CD4-positive, alpha-beta T cell (primary cell): Measurements from ENCODE around the gene RPS6KA2. TPM values are rescaled to one million over a fixed set of nuclear protein-coding genes. Genes with fewer than 3 reads are reported as not detected.
A peak's percentile ranks its signal among the peaks of the same experiment; 100 is the strongest.

Experiments used
- ATAC-seq: fragments of 200-7000 bp; cut with Tn5 transposase; one replicate; pipeline ENCODE4 v1.10.0; 2022; ENCODE audit warnings: mild to moderate bottlenecking; ENCODE audit not compliant: poor library complexity
- CTCF ChIA-PET: fragments of 350-600 bp; sonication (Branson Sonifier 250); formaldehyde crosslinking; loops from one replicate; lab custom pipeline; 2021; ENCODE audit warnings: antibody characterized with exemption, inconsistent platforms; lab: Charles Lee
- POLR2A ChIA-PET: fragments of 350-600 bp; sonication (Branson Sonifier 250); formaldehyde crosslinking; loops from one replicate; lab custom pipeline; 2021; ENCODE audit warnings: antibody characterized with exemption, inconsistent platforms; lab: Charles Lee
- DNase-seq, 14 experiments: peaks; one replicate each; pipeline ENCODE4 v3.0.0-alpha.2; 2013 to 2020; ENCODE audit warnings: mixed read lengths in 2 of 14
- H3K27ac ChIP-seq, 2 donors: one replicate each; pipeline versions ENCODE4 v1.5.1 to v1.7.0; 2013; ENCODE audit warnings: low read length in 2 of 2, low read depth in 1 of 2, mild to moderate bottlenecking in 1 of 2
- H3K27me3 ChIP-seq, 2 experiments: 1 replicate in 1 of 2; 2 replicates in 1 of 2; pipeline versions ENCODE4 v1.6.1 to v1.7.0; 2013; ENCODE audit warnings: low read length in 2 of 2, control low read depth in 1 of 2, mild to moderate bottlenecking in 1 of 2, moderate library complexity in 1 of 2; ENCODE audit not compliant: insufficient read depth in 2 of 2, control insufficient read depth in 1 of 2
- H3K36me3 ChIP-seq: one replicate; pipeline ENCODE4 v1.6.1; 2013; ENCODE audit warnings: low read length, control low read depth; ENCODE audit not compliant: insufficient read depth
- H3K4me1 ChIP-seq: one replicate; pipeline ENCODE4 v1.6.1; 2013; ENCODE audit warnings: low read length, control low read depth; ENCODE audit not compliant: insufficient read depth
- H3K4me3 ChIP-seq: one replicate; pipeline ENCODE4 v1.5.1; 2013; ENCODE audit warnings: mild to moderate bottlenecking, low read length, moderate library complexity
- H3K9me3 ChIP-seq, 2 experiments: 1 replicate in 1 of 2; 2 replicates in 1 of 2; pipeline versions ENCODE4 v1.6.1 to v1.7.0; 2013; ENCODE audit warnings: low read length in 2 of 2, mild to moderate bottlenecking in 2 of 2, control low read depth in 1 of 2, moderate library complexity in 1 of 2; ENCODE audit not compliant: control insufficient read depth in 1 of 2, insufficient read depth in 1 of 2
- H3K27ac Mint-ChIP-seq: one replicate; pipeline ENCODE4 v1.8.0; 2020; ENCODE audit warnings: mixed read lengths
- H3K27me3 Mint-ChIP-seq: one replicate; pipeline ENCODE4 v1.8.0; 2021; ENCODE audit warnings: mixed read lengths
- H3K36me3 Mint-ChIP-seq: one replicate; pipeline ENCODE4 v1.8.0; 2021; ENCODE audit warnings: low read depth, mixed read lengths
- H3K4me1 Mint-ChIP-seq: one replicate; pipeline ENCODE4 v1.8.0; 2021; ENCODE audit warnings: low read depth, mixed read lengths
- H3K4me3 Mint-ChIP-seq: one replicate; pipeline ENCODE4 v1.8.0; 2020; ENCODE audit warnings: mild to moderate bottlenecking, mixed read lengths
- H3K9me3 Mint-ChIP-seq: one replicate; pipeline ENCODE4 v1.8.0; 2020; ENCODE audit warnings: mixed read lengths
- intact Hi-C, 2 experiments: fragments of 100-400 bp; cut with DNase I in 1 of 2; cut with micrococcal nuclease in 1 of 2; formaldehyde crosslinking; loops; one replicate each; pipeline versions ENCODE4 v1.15.1 to v1.9.0; 2023 to 2025; cut with DNase I, micrococcal nuclease
- total RNA-seq, 174 experiments: library from RNA in 2 of 174; stranded (reverse) in 2 of 174; gene quantifications; one replicate each; pipeline ENCODE4 v1.2.3 and lab custom pipeline; 2021 to 2026
- TF ChIP-seq, protein P1 (sequence below): fragments of 200-600 bp; IDR thresholded peaks from one replicate; pipeline ENCODE4 v1.8.0; 2022; ENCODE audit warnings: antibody characterized with exemption, mild to moderate bottlenecking

RPS6KA2 gene
- total RNA-seq, 2 experiments from 2014 or later: 5.6 to 6.2 TPM

- intact Hi-C loops: no loop called here
- DNase-seq (peak in 3 of 14 experiments; percentile 13 to 48 (median 32)), ATAC-seq (peak; percentile 37)
- Histone ChIP-seq H3K4me1 (peaks cover 4% of the 10 kb centered on the region), H3K27ac (no peak overlapping the region), H3K4me3 (no peak overlapping the region), H3K9me3 (peaks cover 0 to 15% of the 10 kb centered on the region in 2 experiments), H3K36me3 (no peaks in the 10 kb centered on the region), H3K27me3 (peaks cover 20 to 22% of the 10 kb centered on the region in 2 experiments)
- H3K9me3 Mint-ChIP-seq: peaks cover 11% of the 10 kb centered on the region
- ChIA-PET CTCF (no interaction called here), POLR2A (no interaction called here)
- TF ChIP-seq, protein P1, sequence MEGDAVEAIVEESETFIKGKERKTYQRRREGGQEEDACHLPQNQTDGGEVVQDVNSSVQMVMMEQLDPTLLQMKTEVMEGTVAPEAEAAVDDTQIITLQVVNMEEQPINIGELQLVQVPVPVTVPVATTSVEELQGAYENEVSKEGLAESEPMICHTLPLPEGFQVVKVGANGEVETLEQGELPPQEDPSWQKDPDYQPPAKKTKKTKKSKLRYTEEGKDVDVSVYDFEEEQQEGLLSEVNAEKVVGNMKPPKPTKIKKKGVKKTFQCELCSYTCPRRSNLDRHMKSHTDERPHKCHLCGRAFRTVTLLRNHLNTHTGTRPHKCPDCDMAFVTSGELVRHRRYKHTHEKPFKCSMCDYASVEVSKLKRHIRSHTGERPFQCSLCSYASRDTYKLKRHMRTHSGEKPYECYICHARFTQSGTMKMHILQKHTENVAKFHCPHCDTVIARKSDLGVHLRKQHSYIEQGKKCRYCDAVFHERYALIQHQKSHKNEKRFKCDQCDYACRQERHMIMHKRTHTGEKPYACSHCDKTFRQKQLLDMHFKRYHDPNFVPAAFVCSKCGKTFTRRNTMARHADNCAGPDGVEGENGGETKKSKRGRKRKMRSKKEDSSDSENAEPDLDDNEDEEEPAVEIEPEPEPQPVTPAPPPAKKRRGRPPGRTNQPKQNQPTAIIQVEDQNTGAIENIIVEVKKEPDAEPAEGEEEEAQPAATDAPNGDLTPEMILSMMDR: no peak
- peaks cover 40% of the 10 kb centered on the region for H3K27me3 Mint-ChIP-seq
- H3K4me1 Mint-ChIP-seq: peaks cover 12% of the 10 kb centered on the region
- no peaks in the 10 kb centered on the region for H3K36me3 Mint-ChIP-seq
- H3K27ac Mint-ChIP-seq: no peak overlapping the region
- H3K4me3 Mint-ChIP-seq: no peak overlapping the region
Measured at GRCh38 chr6:166640342-166641043, 13.4 kb upstream of the RPS6KA2 start.

- Histone ChIP-seq H3K4me1 (peaks cover 4% of the 10 kb centered on the region), H3K4me3 (no peak overlapping the region), H3K27ac (no peak overlapping the region), H3K27me3 (peaks cover 20 to 22% of the 10 kb centered on the region in 2 experiments), H3K36me3 (no peaks in the 10 kb centered on the region), H3K9me3 (peaks cover 0 to 15% of the 10 kb centered on the region in 2 experiments)
- peaks cover 44% of the 10 kb centered on the region for H3K27me3 Mint-ChIP-seq
- H3K27ac Mint-ChIP-seq: no peak overlapping the region
- TF ChIP-seq, protein P1: no peak
- no peaks in the 10 kb centered on the region for H3K36me3 Mint-ChIP-seq
- peaks cover 11% of the 10 kb centered on the region for H3K9me3 Mint-ChIP-seq
- DNase-seq (no peak), ATAC-seq (no peak)
- ChIA-PET POLR2A (no interaction called here), CTCF (no interaction called here)
- intact Hi-C loops: no loop called here
- no peak overlapping the region for H3K4me3 Mint-ChIP-seq
- peaks cover 12% of the 10 kb centered on the region for H3K4me1 Mint-ChIP-seq
Measured at GRCh38 chr6:166639921-166640320, 12.9 kb upstream of the RPS6KA2 start.

- Mint-ChIP-seq H3K36me3 (no peaks in the 10 kb centered on the region), H3K9me3 (peaks cover 6% of the 10 kb centered on the region), H3K27ac (no peak overlapping the region), H3K27me3 (peaks cover 49% of the 10 kb centered on the region), H3K4me3 (no peak overlapping the region), H3K4me1 (peaks cover 12% of the 10 kb centered on the region)
- ATAC-seq: no peak
- H3K4me3 ChIP-seq: no peak overlapping the region
- DNase-seq: no peak
- ChIA-PET CTCF (no interaction called here), POLR2A (no interaction called here)
- no peak overlapping the region for H3K27ac ChIP-seq
- H3K36me3 ChIP-seq: no peaks in the 10 kb centered on the region
- peaks cover 0 to 9% of the 10 kb centered on the region in 2 experiments for H3K9me3 ChIP-seq
- H3K4me1 ChIP-seq: peaks cover 4% of the 10 kb centered on the region
- TF ChIP-seq, protein P1: no peak
- peaks cover 20 to 22% of the 10 kb centered on the region in 2 experiments for H3K27me3 ChIP-seq
- intact Hi-C loops: no loop called here
Measured at GRCh38 chr6:166638573-166638964, 11.5 kb upstream of the RPS6KA2 start.
